Measurements from ENCODE around the gene C22orf42. TPM values are rescaled to one million over a fixed set of nuclear protein-coding genes. Genes with fewer than 3 reads are reported as not detected.

Gene C22orf42
- total and polyA plus RNA-seq, 2 donors (not counting 1 experiment from before 2014, with no cell fraction given): not detected

GRCh38 chr22:32123657-32124056 lies 35.4 kb downstream of the C22orf42 start:
- Histone ChIP-seq H2AFZ (ENCODE audit: low read length) (no peak overlapping the region), H3K9me3 (ENCODE audit: control insufficient read depth, insufficient read depth, low read depth, low read length) (no peaks in the 10 kb centered on the region), H3K9ac (ENCODE audit: insufficient read depth, low read length) (no peak overlapping the region), H3K4me1 (ENCODE audit: control insufficient read depth, extremely low read depth, insufficient read depth, low read length) (no peaks in the 10 kb centered on the region), H3K79me2 (ENCODE audit: control insufficient read depth, insufficient read depth, low read length) (no peaks in the 10 kb centered on the region), H4K20me1 (ENCODE audit: control insufficient read depth, extremely low read depth, insufficient read depth, low read length) (no peaks in the 10 kb centered on the region), H3K36me3 (ENCODE audit: control insufficient read depth, insufficient read depth, low read length) (no peaks in the 10 kb centered on the region), H3K4me2 (ENCODE audit: extremely low read depth, insufficient read depth, low read length) (no peak overlapping the region), H3K27ac (ENCODE audit: insufficient read depth, low read length) (no peak overlapping the region), H3K4me3 (replicated peaks in 1 of 4; ENCODE audit: control extremely low read depth in 1 of 4, insufficient read depth in 1 of 4, low read depth in 3 of 4, low read length in 4 of 4) (no peak overlapping the region), H3K27me3 (ENCODE audit: control insufficient read depth, insufficient read depth, low read length) (no peaks in the 10 kb centered on the region)
- TF ChIP-seq CTCF (conservative IDR thresholded peaks at IDR 0.05 in 1 of 2, IDR thresholded peaks at IDR 0.05 in 1 of 2; ENCODE audit: low read depth in 1 of 2, low read length in 2 of 2) (no peak), EZH2 (IDR thresholded peaks at IDR 0.05; ENCODE audit: low read length, missing control alignments) (no peak)
- DNase-seq (ENCODE audit: low read depth in 2 of 2): no peak

- H3K27ac ChIP-seq (ENCODE audit: insufficient read depth, low read length): no peak overlapping the region
- no peak overlapping the region for H2AFZ ChIP-seq (ENCODE audit: low read length)
- TF ChIP-seq CTCF (conservative IDR thresholded peaks at IDR 0.05 in 1 of 2, IDR thresholded peaks at IDR 0.05 in 1 of 2; ENCODE audit: low read depth in 1 of 2, low read length in 2 of 2): no peak
- no peak for TF ChIP-seq EZH2 (IDR thresholded peaks at IDR 0.05; ENCODE audit: low read length, missing control alignments)
- no peak overlapping the region for H3K4me2 ChIP-seq (ENCODE audit: extremely low read depth, insufficient read depth, low read length)
- no peaks in the 10 kb centered on the region for H3K9me3 ChIP-seq (ENCODE audit: control insufficient read depth, insufficient read depth, low read depth, low read length)
- H3K79me2 ChIP-seq (ENCODE audit: control insufficient read depth, insufficient read depth, low read length): no peaks in the 10 kb centered on the region
- no peaks in the 10 kb centered on the region for H3K27me3 ChIP-seq (ENCODE audit: control insufficient read depth, insufficient read depth, low read length)
- no peak overlapping the region for H3K4me3 ChIP-seq (replicated peaks in 1 of 4; ENCODE audit: control extremely low read depth in 1 of 4, insufficient read depth in 1 of 4, low read depth in 3 of 4, low read length in 4 of 4)
- no peaks in the 10 kb centered on the region for H4K20me1 ChIP-seq (ENCODE audit: control insufficient read depth, extremely low read depth, insufficient read depth, low read length)
- H3K9ac ChIP-seq (ENCODE audit: insufficient read depth, low read length): no peak overlapping the region
- no peaks in the 10 kb centered on the region for H3K4me1 ChIP-seq (ENCODE audit: control insufficient read depth, extremely low read depth, insufficient read depth, low read length)
- DNase-seq (ENCODE audit: low read depth in 2 of 2): no peak
- no peaks in the 10 kb centered on the region for H3K36me3 ChIP-seq (ENCODE audit: control insufficient read depth, insufficient read depth, low read length)
Observed at GRCh38 chr22:32122899-32123298, 36.2 kb downstream of the C22orf42 start.

- H3K4me2 ChIP-seq (ENCODE audit: extremely low read depth, insufficient read depth, low read length): no peak overlapping the region
- H3K9me3 ChIP-seq (ENCODE audit: control insufficient read depth, insufficient read depth, low read depth, low read length): no peaks in the 10 kb centered on the region
- no peaks in the 10 kb centered on the region for H3K79me2 ChIP-seq (ENCODE audit: control insufficient read depth, insufficient read depth, low read length)
- TF ChIP-seq EZH2 (IDR thresholded peaks at IDR 0.05; ENCODE audit: low read length, missing control alignments): no peak
- no peak for TF ChIP-seq CTCF (conservative IDR thresholded peaks at IDR 0.05 in 1 of 2, IDR thresholded peaks at IDR 0.05 in 1 of 2; ENCODE audit: low read depth in 1 of 2, low read length in 2 of 2)
- H3K4me1 ChIP-seq (ENCODE audit: control insufficient read depth, extremely low read depth, insufficient read depth, low read length): no peaks in the 10 kb centered on the region
- H3K36me3 ChIP-seq (ENCODE audit: control insufficient read depth, insufficient read depth, low read length): no peaks in the 10 kb centered on the region
- H2AFZ ChIP-seq (ENCODE audit: low read length): no peak overlapping the region
- no peaks in the 10 kb centered on the region for H3K27me3 ChIP-seq (ENCODE audit: control insufficient read depth, insufficient read depth, low read length)
- DNase-seq (ENCODE audit: low read depth in 2 of 2): no peak
- H4K20me1 ChIP-seq (ENCODE audit: control insufficient read depth, extremely low read depth, insufficient read depth, low read length): no peaks in the 10 kb centered on the region
- H3K9ac ChIP-seq (ENCODE audit: insufficient read depth, low read length): no peak overlapping the region
- no peak overlapping the region for H3K27ac ChIP-seq (ENCODE audit: insufficient read depth, low read length)
- no peak overlapping the region for H3K4me3 ChIP-seq (replicated peaks in 1 of 4; ENCODE audit: control extremely low read depth in 1 of 4, insufficient read depth in 1 of 4, low read depth in 3 of 4, low read length in 4 of 4)
Observed at GRCh38 chr22:32120603-32121002, 38.5 kb downstream of the C22orf42 start.

Measured in fibroblast of lung (primary cell).